ENCODE data around the gene REM2. TPM values are rescaled to one million over a fixed set of nuclear protein-coding genes. Genes with fewer than 3 reads are reported as not detected.

REM2 gene

GRCh38 chr14:22926316-22926715 is 43.3 kb downstream of the REM2 start:
- Histone ChIP-seq H3K9ac (ENCODE audit: low read depth, low read length) (no peak overlapping the region), H3K4me2 (ENCODE audit: low read length) (peak overlapping the region; percentile 3), H3K27me3 (ENCODE audit: control insufficient read depth, insufficient read depth, low read length) (no peaks in the 10 kb centered on the region), H3K4me3 (ENCODE audit: low read length) (no peak overlapping the region), H3K9me3 (replicated peaks; ENCODE audit: low read length) (no peaks in the 10 kb centered on the region), H3K4me1 (ENCODE audit: control insufficient read depth, insufficient read depth, low read length) (peaks cover 24% of the 10 kb centered on the region), H3K36me3 (ENCODE audit: insufficient read depth, low read length) (peaks cover 43% of the 10 kb centered on the region)

- no peaks in the 10 kb centered on the region for H3K9me3 ChIP-seq (replicated peaks; ENCODE audit: low read length)
- H3K9ac ChIP-seq (ENCODE audit: low read depth, low read length) = peak overlapping the region; percentile 89
- peak overlapping the region; percentile 92 for H3K4me2 ChIP-seq (ENCODE audit: low read length)
- H3K4me1 ChIP-seq (ENCODE audit: control insufficient read depth, insufficient read depth, low read length) = peaks cover 24% of the 10 kb centered on the region
- H3K36me3 ChIP-seq (ENCODE audit: insufficient read depth, low read length) = peaks cover 26% of the 10 kb centered on the region
- peak overlapping the region; percentile 83 for H3K4me3 ChIP-seq (ENCODE audit: low read length)
- H3K27me3 ChIP-seq (ENCODE audit: control insufficient read depth, insufficient read depth, low read length) = no peaks in the 10 kb centered on the region
Measured at GRCh38 chr14:22928237-22929103, 45.4 kb downstream of the REM2 start.

GRCh38 chr14:22929104-22929960 is 46.3 kb downstream of the REM2 start, which contains the start of gene PRMT5:
PRMT5 (minus strand) TSS chr14:22929376; CDS start chr14:22929361, 15 bp downstream.
- Histone ChIP-seq H3K4me3 (ENCODE audit: low read length) (peak within 1 kb of the TSS; percentile 83), H3K27me3 (ENCODE audit: control insufficient read depth, insufficient read depth, low read length) (no peaks in the 10 kb centered on the region), H3K36me3 (ENCODE audit: insufficient read depth, low read length) (peaks cover 18% of the 10 kb centered on the region), H3K9ac (ENCODE audit: low read depth, low read length) (peak within 1 kb of the TSS; percentile 89), H3K4me1 (ENCODE audit: control insufficient read depth, insufficient read depth, low read length) (peaks cover 24% of the 10 kb centered on the region), H3K9me3 (replicated peaks; ENCODE audit: low read length) (no peaks in the 10 kb centered on the region), H3K4me2 (ENCODE audit: low read length) (peak within 1 kb of the TSS; percentile 92)

- peak overlapping the region; percentile 73 for H3K9ac ChIP-seq (ENCODE audit: low read depth, low read length)
- peaks cover 13% of the 10 kb centered on the region for H3K36me3 ChIP-seq (ENCODE audit: insufficient read depth, low read length)
- peaks cover 24% of the 10 kb centered on the region for H3K4me1 ChIP-seq (ENCODE audit: control insufficient read depth, insufficient read depth, low read length)
- H3K4me3 ChIP-seq (ENCODE audit: low read length) = peak overlapping the region; percentile 72
- H3K9me3 ChIP-seq (replicated peaks; ENCODE audit: low read length) = no peaks in the 10 kb centered on the region
- no peaks in the 10 kb centered on the region for H3K27me3 ChIP-seq (ENCODE audit: control insufficient read depth, insufficient read depth, low read length)
- peak overlapping the region; percentile 89 for H3K4me2 ChIP-seq (ENCODE audit: low read length)
Measured at GRCh38 chr14:22929961-22930364, 46.9 kb downstream of the REM2 start.

GRCh38 chr14:22932146-22932545 is 49.1 kb downstream of the REM2 start:
- H3K27me3 ChIP-seq (ENCODE audit: control insufficient read depth, insufficient read depth, low read length) = no peaks in the 10 kb centered on the region
- no peak overlapping the region for H3K9ac ChIP-seq (ENCODE audit: low read depth, low read length)
- H3K4me2 ChIP-seq (ENCODE audit: low read length) = no peak overlapping the region
- no peaks in the 10 kb centered on the region for H3K36me3 ChIP-seq (ENCODE audit: insufficient read depth, low read length)
- H3K9me3 ChIP-seq (replicated peaks; ENCODE audit: low read length) = no peaks in the 10 kb centered on the region
- no peak overlapping the region for H3K4me3 ChIP-seq (ENCODE audit: low read length)
- peaks cover 15% of the 10 kb centered on the region for H3K4me1 ChIP-seq (ENCODE audit: control insufficient read depth, insufficient read depth, low read length)

- no peak overlapping the region for H3K4me2 ChIP-seq (ENCODE audit: low read length)
- no peaks in the 10 kb centered on the region for H3K36me3 ChIP-seq (ENCODE audit: insufficient read depth, low read length)
- H3K9ac ChIP-seq (ENCODE audit: low read depth, low read length) = no peak overlapping the region
- H3K4me3 ChIP-seq (ENCODE audit: low read length) = no peak overlapping the region
- no peaks in the 10 kb centered on the region for H3K9me3 ChIP-seq (replicated peaks; ENCODE audit: low read length)
- peaks cover 1% of the 10 kb centered on the region for H3K4me1 ChIP-seq (ENCODE audit: control insufficient read depth, insufficient read depth, low read length)
- H3K27me3 ChIP-seq (ENCODE audit: control insufficient read depth, insufficient read depth, low read length) = no peaks in the 10 kb centered on the region
Measured at GRCh38 chr14:22935156-22935555, 52.1 kb downstream of the REM2 start.

Small RNAs within 50 kb of the gene (small RNA-seq; reads per million reads assigned to genes)
- gene RF00019 = not detected

All from skeletal muscle satellite cell (primary cell).